H7 (cell line): Measurements from ENCODE around the gene BSN. TPM values are rescaled to one million over a fixed set of nuclear protein-coding genes. Genes with fewer than 3 reads are reported as not detected.
"Not testable (repeated sequence)": the region's sequence is repeated elsewhere in the genome, so short reads cannot be mapped to it uniquely, and the experiment has no call there.

Source experiments
- DNase-seq: peaks from one replicate; pipeline ENCODE4 v3.0.0; 2012
- H3K27me3 ChIP-seq: 2 replicates; pipeline ENCODE4 v1.6.0; 2011; ENCODE audit warnings: mild to moderate bottlenecking, low read length; ENCODE audit not compliant: control insufficient read depth, insufficient read depth
- H3K36me3 ChIP-seq: replicated peaks from 2 replicates; pipeline ENCODE4 v1.5.1; 2011; ENCODE audit warnings: low read length; ENCODE audit not compliant: control insufficient read depth, insufficient read depth
- H3K4me3 ChIP-seq: 2 replicates; pipeline ENCODE4 v1.5.1; 2011; ENCODE audit warnings: low read depth, mild to moderate bottlenecking, control low read depth, low read length, moderate library complexity; ENCODE audit not compliant: insufficient read depth
- total RNA-seq: library from RNA; depleted of rRNA; stranded (reverse); fragments of >200 nt; shearing (Covaris generic); gene quantifications from 2 replicates; pipeline ENCODE4 v1.2.3, GENCODE V29; 2014

BSN gene
- total RNA-seq, 1 experiment from 2014 or later = 1.1 TPM

- no peaks in the 10 kb centered on the region for H3K36me3 ChIP-seq
- no peak overlapping the region for H3K4me3 ChIP-seq
- no peaks in the 10 kb centered on the region for H3K27me3 ChIP-seq
- DNase-seq = no peak
Observed at GRCh38 chr3:49668861-49669260, 114.6 kb downstream of the BSN start.

- Histone ChIP-seq H3K27me3 (no peaks in the 10 kb centered on the region), H3K36me3 (no peaks in the 10 kb centered on the region), H3K4me3 (no peak overlapping the region)
- DNase-seq = no peak
Observed at GRCh38 chr3:49669352-49669751, 115.1 kb downstream of the BSN start.

- DNase-seq = no peak
- H3K27me3 ChIP-seq = no peaks in the 10 kb centered on the region
- peaks cover 6% of the 10 kb centered on the region for H3K36me3 ChIP-seq
Observed at GRCh38 chr3:49670940-49671290, 116.6 kb downstream of the BSN start.

GRCh38 chr3:49671291-49672288 is 117.3 kb downstream of the BSN start:
- H3K36me3 ChIP-seq = peaks cover 13% of the 10 kb centered on the region
- peak; percentile 94 for DNase-seq
- H3K27me3 ChIP-seq = no peaks in the 10 kb centered on the region
- no peak overlapping the region for H3K4me3 ChIP-seq

More at GRCh38 chr3:49670940-49671290, 116.6 kb downstream of the BSN start:
- no peak overlapping the region for H3K4me3 ChIP-seq

- no peaks in the 10 kb centered on the region for H3K27me3 ChIP-seq
- DNase-seq = no peak
- peak overlapping the region; percentile 92 for H3K4me3 ChIP-seq
- peaks cover 28% of the 10 kb centered on the region for H3K36me3 ChIP-seq
Observed at GRCh38 chr3:49673121-49673714, 118.9 kb downstream of the BSN start.

- H3K27me3 ChIP-seq = no peaks in the 10 kb centered on the region
- H3K36me3 ChIP-seq = peaks cover 34% of the 10 kb centered on the region
- DNase-seq = peak; percentile 100
- H3K4me3 ChIP-seq = peak within 1 kb of the TSS; percentile 92
Observed at GRCh38 chr3:49673715-49674496, 119.6 kb downstream of the BSN start, which contains the start of gene APEH. Gene APEH, plus strand, starts transcription at chr3:49674351. Its CDS starts 51 bp downstream, at chr3:49674402.

- H3K27me3 ChIP-seq = no peaks in the 10 kb centered on the region
- H3K4me3 ChIP-seq = peak overlapping the region; percentile 92
- DNase-seq = no peak
- peaks cover 38% of the 10 kb centered on the region for H3K36me3 ChIP-seq
Observed at GRCh38 chr3:49674497-49674983, 120.3 kb downstream of the BSN start.

- no peak for DNase-seq
- no peak overlapping the region for H3K4me3 ChIP-seq
- H3K36me3 ChIP-seq = peaks cover 47% of the 10 kb centered on the region
Observed at GRCh38 chr3:49675912-49676311, 121.6 kb downstream of the BSN start.

GRCh38 chr3:49680493-49681231 is 126.4 kb downstream of the BSN start:
- DNase-seq = no peak
- Histone ChIP-seq H3K36me3 (peaks cover 66% of the 10 kb centered on the region), H3K4me3 (no peak overlapping the region), H3K27me3 (no peaks in the 10 kb centered on the region; the same call in 1 of the 2 replicates)

More at GRCh38 chr3:49675912-49676311, 121.6 kb downstream of the BSN start:
- H3K27me3 ChIP-seq = no peaks in the 10 kb centered on the region

GRCh38 chr3:49681232-49681522 is 126.9 kb downstream of the BSN start:
- Histone ChIP-seq H3K27me3 (no peaks in the 10 kb centered on the region; the same call in 1 of the 2 replicates), H3K36me3 (peaks cover 61% of the 10 kb centered on the region), H3K4me3 (no peak overlapping the region)
- DNase-seq = no peak

- Histone ChIP-seq H3K4me3 (no peak overlapping the region), H3K27me3 (no peaks in the 10 kb centered on the region; the same call in 1 of the 2 replicates), H3K36me3 (peaks cover 57% of the 10 kb centered on the region)
- DNase-seq = no peak
Observed at GRCh38 chr3:49681543-49681942, 127.3 kb downstream of the BSN start.

- H3K4me3 ChIP-seq = no peak overlapping the region
- no peak for DNase-seq
- H3K27me3 ChIP-seq = no peaks in the 10 kb centered on the region; the same call in 1 of the 2 replicates
- peaks cover 43% of the 10 kb centered on the region for H3K36me3 ChIP-seq
Observed at GRCh38 chr3:49683162-49683561, 128.9 kb downstream of the BSN start.

GRCh38 chr3:49684453-49684852 is 130.2 kb downstream of the BSN start:
- peaks cover 32% of the 10 kb centered on the region for H3K36me3 ChIP-seq
- DNase-seq, H3K4me3 ChIP-seq, H3K27me3 ChIP-seq: not testable (repeated sequence)

GRCh38 chr3:49685103-49685502 is 130.8 kb downstream of the BSN start:
- H3K36me3 ChIP-seq = peaks cover 30% of the 10 kb centered on the region
- not testable (repeated sequence) for DNase-seq, H3K4me3 ChIP-seq, H3K27me3 ChIP-seq
